ENCODE data around the gene EIF4A3. TPM values are rescaled to one million over a fixed set of nuclear protein-coding genes. Genes with fewer than 3 reads are reported as not detected.

The EIF4A3 gene
- total RNA-seq, 1 experiment from 2014 or later, result 169 TPM

Small RNA genes lying within 50 kb of the gene (microRNA-seq; reads per million reads assigned to microRNA genes)
- not detected for gene MIR1268B (ENCODE audit: unreplicated experiment)

Other genes starting within 250 kb of the EIF4A3 start
- 41.6 TPM for gene TBC1D16, start 111.3 kb downstream of the EIF4A3 start, total RNA-seq (2021; ENCODE audit: unreplicated experiment)
- gene CCDC40, start 110.5 kb downstream of the EIF4A3 start, total RNA-seq (2021; ENCODE audit: unreplicated experiment), result 18.0 TPM
- gene GAA, start 45.5 kb downstream of the EIF4A3 start, total RNA-seq (2021; ENCODE audit: unreplicated experiment), result 36.1 TPM
- not detected for gene CARD14, start 22.9 kb upstream of the EIF4A3 start, total RNA-seq (2021; ENCODE audit: unreplicated experiment)
- 70.2 TPM for gene SGSH, start 73.2 kb upstream of the EIF4A3 start, total RNA-seq (2021; ENCODE audit: unreplicated experiment)
- gene SLC26A11, start 73.3 kb upstream of the EIF4A3 start, total RNA-seq (2021; ENCODE audit: unreplicated experiment), result 30.9 TPM
- 230 TPM for gene RNF213, start 113.7 kb upstream of the EIF4A3 start, total RNA-seq (2021; ENCODE audit: unreplicated experiment)

All from Panc1 (cell line).